ENCODE data around the gene KRT15. TPM values are rescaled to one million over a fixed set of nuclear protein-coding genes. Genes with fewer than 3 reads are reported as not detected.

Gene KRT15
- total RNA-seq, 1 donor from 2014 or later: not detected

DNA sequence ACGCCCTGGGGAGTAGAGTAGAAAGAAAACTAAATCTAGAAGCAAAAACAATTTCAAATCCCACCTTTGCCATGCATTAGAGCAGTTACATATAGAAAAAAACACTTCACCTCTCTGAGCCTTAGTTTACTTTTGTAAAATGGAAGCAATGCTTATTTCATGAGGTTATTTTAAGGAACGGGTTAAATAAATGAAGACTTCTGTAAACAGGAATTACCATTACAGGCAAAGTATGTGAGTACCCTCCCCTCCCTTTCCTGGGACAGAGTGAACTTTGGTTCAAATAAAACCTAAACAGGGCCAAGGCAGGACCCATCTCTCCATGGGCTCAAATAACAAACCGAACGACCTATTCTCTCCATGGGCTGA is 4.5 kb upstream of the KRT15 start:
- Histone ChIP-seq H3K36me3 (no peaks in the 10 kb centered on the region), H3K4me1 (peaks cover 7% of the 10 kb centered on the region), H3K27ac (replicated peaks) (no peak overlapping the region), H3K4me3 (no peak overlapping the region), H3K27me3 (ENCODE audit: low read depth) (peaks cover 95% of the 10 kb centered on the region), H3K9me3 (replicated peaks) (no peaks in the 10 kb centered on the region)
- intact Hi-C loops (cut with micrococcal nuclease): no loop called here
- no peak for DNase-seq
- TF ChIP-seq, protein P1, sequence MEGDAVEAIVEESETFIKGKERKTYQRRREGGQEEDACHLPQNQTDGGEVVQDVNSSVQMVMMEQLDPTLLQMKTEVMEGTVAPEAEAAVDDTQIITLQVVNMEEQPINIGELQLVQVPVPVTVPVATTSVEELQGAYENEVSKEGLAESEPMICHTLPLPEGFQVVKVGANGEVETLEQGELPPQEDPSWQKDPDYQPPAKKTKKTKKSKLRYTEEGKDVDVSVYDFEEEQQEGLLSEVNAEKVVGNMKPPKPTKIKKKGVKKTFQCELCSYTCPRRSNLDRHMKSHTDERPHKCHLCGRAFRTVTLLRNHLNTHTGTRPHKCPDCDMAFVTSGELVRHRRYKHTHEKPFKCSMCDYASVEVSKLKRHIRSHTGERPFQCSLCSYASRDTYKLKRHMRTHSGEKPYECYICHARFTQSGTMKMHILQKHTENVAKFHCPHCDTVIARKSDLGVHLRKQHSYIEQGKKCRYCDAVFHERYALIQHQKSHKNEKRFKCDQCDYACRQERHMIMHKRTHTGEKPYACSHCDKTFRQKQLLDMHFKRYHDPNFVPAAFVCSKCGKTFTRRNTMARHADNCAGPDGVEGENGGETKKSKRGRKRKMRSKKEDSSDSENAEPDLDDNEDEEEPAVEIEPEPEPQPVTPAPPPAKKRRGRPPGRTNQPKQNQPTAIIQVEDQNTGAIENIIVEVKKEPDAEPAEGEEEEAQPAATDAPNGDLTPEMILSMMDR (IDR thresholded peaks at IDR 0.05; ENCODE audit: borderline replicate concordance): no peak

DNA sequence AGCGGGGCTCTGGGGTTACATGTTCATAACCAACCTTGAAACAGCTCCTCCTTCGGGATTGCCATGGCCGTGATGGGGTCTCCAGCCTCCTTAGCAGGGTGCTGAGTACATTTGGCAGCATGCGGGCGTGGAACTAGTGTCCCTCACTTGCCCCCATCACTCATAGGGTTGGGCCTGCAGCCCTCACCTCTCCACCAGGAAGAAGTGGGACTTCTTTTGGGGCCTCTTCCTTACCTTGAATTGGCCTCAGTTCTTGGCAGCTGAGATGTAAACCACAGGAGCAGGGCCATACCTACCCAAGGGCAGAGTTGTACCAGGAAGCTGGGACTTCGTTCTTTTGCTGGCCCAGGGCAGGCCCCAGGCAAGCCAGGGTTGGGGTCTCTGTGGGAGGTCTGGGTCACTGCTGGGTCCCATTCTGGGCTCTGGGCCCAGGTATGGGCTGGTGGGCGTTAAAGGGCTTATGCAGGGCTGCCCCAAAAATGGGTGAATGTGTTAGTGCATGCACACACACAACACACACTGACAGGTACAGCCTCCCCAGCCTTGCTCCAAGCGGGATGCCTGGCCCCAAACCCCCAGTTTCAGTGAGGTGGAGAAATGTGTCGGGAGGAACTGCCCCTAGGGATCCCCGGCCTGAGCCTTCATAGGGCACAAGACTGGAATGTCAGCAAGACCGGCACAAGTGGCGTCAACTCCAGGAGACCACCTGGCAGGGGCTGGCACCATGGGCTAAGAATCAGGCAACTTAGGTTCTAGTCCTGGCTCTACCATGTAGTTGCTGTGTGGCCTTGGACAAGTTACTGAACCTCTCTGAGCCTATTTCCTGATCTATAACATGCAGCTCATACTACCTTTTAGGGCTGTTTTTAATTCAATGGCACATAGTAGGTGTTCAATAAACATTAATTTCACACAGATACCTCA is 3.9 kb upstream of the KRT15 start:
- Histone ChIP-seq H3K36me3 (no peaks in the 10 kb centered on the region), H3K4me1 (peaks cover under 1% of the 10 kb centered on the region), H3K27ac (replicated peaks) (no peak overlapping the region), H3K27me3 (ENCODE audit: low read depth) (peaks cover 95% of the 10 kb centered on the region), H3K9me3 (replicated peaks) (no peaks in the 10 kb centered on the region), H3K4me3 (no peak overlapping the region)
- intact Hi-C loops (cut with micrococcal nuclease): no loop called here
- TF ChIP-seq, protein P1 (IDR thresholded peaks at IDR 0.05; ENCODE audit: borderline replicate concordance): no peak
- no peak for DNase-seq

DNA sequence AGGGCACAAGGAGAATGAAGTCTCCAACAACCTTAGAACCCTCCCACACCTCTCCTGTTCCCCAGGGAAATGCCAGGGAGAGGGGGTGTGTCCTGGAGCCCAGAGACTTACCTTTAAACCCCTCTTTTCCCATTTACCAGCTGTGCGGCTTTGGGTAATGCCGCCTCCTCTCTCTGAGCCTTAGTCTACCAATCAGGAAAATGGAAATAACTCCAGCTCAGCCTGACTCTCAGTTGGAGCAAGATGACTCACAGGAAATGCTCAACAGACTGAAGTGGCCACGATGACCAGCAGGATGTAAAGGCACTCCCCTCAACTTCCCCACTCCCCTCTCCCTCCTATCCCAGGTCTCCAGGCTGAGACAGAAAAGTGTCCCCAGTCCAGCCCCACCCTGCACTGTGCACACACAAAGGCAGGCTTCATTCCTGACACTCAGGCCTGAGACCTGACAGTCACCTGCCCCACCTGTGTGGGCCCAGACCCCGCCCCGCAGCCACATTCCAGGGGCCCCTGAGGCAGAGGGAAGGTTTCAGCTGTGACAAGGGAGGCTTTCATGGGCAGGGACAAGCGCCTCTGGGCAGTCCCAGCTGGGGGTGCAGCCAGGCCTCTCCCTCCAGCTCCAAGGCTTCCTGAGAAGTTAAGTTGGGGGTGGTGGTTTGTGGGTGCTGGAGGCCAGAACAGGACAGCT is 3.0 kb upstream of the KRT15 start:
- no peak overlapping the region for H3K4me3 ChIP-seq
- no peak overlapping the region for H3K27ac ChIP-seq (replicated peaks)
- peaks cover 95% of the 10 kb centered on the region for H3K27me3 ChIP-seq (ENCODE audit: low read depth)
- no peaks in the 10 kb centered on the region for H3K36me3 ChIP-seq
- H3K9me3 ChIP-seq (replicated peaks): no peaks in the 10 kb centered on the region
- no peaks in the 10 kb centered on the region for H3K4me1 ChIP-seq
- intact Hi-C loops (cut with micrococcal nuclease): no loop called here
- DNase-seq: no peak
- TF ChIP-seq, protein P1 (IDR thresholded peaks at IDR 0.05; ENCODE audit: borderline replicate concordance): no peak

DNA sequence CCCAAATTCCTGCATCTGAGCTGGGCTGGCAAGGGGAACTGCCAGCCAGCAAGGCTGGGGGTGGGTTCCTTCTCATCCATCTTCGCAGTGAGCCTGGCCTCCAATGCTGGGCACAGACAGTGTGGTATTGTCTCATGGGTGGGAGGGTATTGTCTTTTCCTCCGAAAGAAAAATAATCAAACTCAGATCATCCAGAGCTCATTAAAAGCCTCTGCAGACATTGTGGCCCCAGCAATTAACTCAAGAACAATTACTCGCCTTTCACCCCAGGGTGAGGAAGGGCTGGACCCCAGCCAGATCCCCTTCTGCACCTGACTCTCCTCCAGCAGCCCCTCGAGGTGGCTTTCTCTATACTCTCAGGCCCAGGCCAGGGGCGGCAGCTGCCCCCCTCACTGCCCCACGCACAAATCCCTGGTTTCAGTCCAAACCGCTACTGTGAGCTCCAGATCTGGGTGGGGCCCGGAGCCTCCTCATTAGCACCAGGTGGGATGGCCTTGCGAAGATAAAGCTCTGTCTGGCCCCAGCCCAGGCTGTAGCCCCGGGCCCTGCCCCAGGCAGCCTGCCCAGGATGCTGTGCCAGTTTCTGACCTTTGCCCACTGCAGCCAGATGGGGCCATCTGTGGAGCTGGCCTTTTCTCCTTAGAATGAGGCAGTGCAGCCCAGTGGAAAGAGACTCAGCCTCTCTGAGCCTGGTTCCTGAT is 2.3 kb upstream of the KRT15 start:
- Histone ChIP-seq H3K9me3 (replicated peaks) (no peaks in the 10 kb centered on the region), H3K27ac (replicated peaks) (no peak overlapping the region), H3K4me3 (no peak overlapping the region), H3K36me3 (no peaks in the 10 kb centered on the region), H3K27me3 (ENCODE audit: low read depth) (peaks cover 95% of the 10 kb centered on the region), H3K4me1 (no peaks in the 10 kb centered on the region)
- TF ChIP-seq, protein P1 (IDR thresholded peaks at IDR 0.05; ENCODE audit: borderline replicate concordance): no peak
- intact Hi-C loops (cut with micrococcal nuclease): no loop called here
- DNase-seq: no peak

DNA sequence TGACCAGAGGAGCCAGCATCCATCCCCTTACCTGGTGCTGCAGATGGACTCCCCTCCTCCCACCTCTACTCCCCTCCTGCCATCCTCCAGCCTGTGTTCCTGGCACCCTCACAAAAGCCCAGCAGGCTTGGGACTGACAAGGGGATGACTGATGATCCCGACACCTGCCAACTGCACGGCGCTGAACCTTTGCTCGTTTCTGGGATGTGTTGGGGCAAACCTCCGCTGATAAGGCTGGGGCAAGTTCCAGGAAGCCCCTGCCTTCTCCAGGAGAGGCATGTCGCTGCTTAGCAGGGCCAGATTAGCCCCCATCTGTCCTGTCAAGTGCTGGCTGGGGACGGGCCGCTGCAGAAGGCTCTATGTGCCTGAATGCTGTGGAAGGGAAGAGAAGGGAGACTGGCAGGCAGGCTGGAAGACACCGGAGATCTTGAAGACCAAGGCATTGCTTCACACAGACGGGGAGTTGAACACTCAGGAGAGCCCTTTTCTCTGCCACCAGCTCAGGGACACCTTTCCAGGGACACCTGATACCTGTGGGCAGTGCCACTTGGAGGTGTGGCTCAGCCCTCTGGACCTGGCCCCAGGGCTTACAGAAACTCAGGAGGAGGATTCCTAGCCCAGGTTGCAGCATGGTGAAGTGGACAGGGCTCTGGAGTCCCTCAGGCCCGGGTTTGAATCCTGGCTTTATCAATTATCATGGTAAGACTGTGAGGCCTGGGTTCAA is 973 bp upstream of the KRT15 start:
- DNase-seq: no peak
- Histone ChIP-seq H3K4me1 (no peaks in the 10 kb centered on the region), H3K27me3 (ENCODE audit: low read depth) (peaks cover 95% of the 10 kb centered on the region)

More for the DNA sequence above, 973 bp upstream of the KRT15 start:
- Histone ChIP-seq H3K36me3 (no peaks in the 10 kb centered on the region), H3K27ac (replicated peaks) (no peak overlapping the region), H3K4me3 (no peak overlapping the region), H3K9me3 (replicated peaks) (no peaks in the 10 kb centered on the region)
- TF ChIP-seq, protein P1 (IDR thresholded peaks at IDR 0.05; ENCODE audit: borderline replicate concordance): no peak
- intact Hi-C loops (cut with micrococcal nuclease): no loop called here

Data from left ventricle myocardium inferior (tissue), 1 donor.